Islet precursor cell (in vitro differentiated cells): Measurements from ENCODE around the gene FRY.
"Not testable (repeated sequence)": the region's sequence is repeated elsewhere in the genome, so short reads cannot be mapped to it uniquely, and the experiment has no call there.

Experiments used
- DNase-seq: peaks from one replicate; pipeline ENCODE4 v3.0.0-alpha.2; 2018

The FRY gene

DNA sequence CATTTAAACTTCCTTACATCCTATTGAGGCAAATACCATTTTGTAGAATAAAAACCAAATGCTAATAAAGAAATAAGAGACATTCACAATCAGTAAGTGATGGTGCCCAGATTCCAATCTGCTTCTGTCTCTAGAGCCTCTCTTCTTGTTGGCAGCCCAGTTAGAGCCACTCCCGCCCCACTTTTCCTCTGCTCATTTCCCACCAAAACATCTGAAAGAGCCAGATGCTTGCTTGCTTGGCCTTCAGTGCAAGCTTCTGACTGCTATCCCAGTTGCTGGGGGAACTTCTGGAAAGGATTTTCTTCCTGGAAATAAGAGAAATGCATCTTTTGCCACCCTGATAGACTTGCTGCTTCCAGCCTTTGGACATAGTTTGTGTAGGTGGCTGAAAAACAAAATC, 12.9 kb downstream of the FRY start:
- DNase-seq: no peak

GRCh38 chr13:32045537-32045936, 14.0 kb downstream of the FRY start:
- no peak for DNase-seq

GRCh38 chr13:32045982-32046785, 14.6 kb downstream of the FRY start:
- no peak for DNase-seq

DNA sequence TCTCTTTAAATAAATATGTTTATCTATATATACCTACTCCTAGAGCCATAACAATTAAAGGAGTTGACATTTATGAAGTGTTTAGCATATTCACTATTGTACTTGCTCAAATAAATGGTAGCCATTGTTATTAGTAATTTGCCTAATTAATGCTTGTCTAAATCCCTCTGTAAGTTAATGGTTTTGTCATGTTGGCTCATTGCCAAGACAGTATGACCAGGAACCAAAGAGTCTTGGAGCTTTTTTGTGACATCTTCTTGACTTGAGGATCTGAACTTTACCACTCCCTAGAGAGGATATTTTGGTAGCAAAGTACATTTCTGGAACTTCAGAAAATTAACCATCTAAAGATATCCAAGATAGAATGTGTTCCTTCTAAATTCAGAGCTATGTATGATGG, 15.5 kb downstream of the FRY start:
- DNase-seq: no peak

GRCh38 chr13:32047793-32048192, 16.2 kb downstream of the FRY start:
- no peak for DNase-seq

GRCh38 chr13:32048816-32049215, 17.2 kb downstream of the FRY start:
- no peak for DNase-seq

GRCh38 chr13:32051156-32051555, 19.6 kb downstream of the FRY start:
- DNase-seq: no peak

DNA sequence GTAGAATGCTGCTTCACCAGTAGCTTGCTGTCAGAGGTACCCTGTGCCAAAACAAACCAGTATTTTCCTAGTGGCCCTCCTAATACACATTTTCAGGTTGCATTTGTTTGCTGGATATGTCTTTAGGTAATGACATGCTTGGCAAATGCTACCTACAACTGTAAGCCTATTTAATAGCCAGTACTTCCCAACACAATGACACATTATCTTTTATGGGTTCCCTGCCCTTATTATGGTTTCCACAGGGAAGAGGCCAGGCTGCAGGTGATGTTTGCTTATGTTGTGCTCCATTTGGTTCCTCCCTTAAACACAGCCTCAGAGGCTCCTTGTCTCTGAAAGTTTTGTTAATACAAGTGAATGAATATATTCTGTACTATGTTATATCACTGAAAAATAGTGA, 24.7 kb downstream of the FRY start:
- no peak for DNase-seq

GRCh38 chr13:32057325-32057724, 25.8 kb downstream of the FRY start:
- not testable (repeated sequence) for DNase-seq

DNA sequence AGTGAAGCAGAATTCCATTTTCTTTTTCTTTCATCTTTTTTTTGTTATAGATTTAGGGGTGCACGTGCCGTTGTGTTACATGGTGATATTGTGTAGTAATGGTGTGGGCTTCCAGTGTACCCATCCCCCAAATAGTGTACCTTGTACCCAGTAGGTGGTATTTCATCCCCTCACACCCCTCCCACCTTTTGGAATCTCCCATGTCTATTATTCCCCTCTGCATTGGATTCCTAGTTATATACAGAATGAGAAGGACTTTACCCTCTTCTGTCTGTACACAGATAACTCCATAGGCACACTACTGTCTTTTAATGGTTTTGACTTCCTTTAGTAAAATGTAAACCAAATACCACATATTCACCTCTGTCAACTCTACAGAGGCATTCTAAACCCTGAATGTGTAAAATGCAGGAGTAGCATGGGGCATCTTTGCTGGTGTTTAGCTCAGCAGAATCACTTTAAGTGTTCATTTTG, 28.0 kb downstream of the FRY start:
- no peak for DNase-seq

- no peak for DNase-seq
Observed at GRCh38 chr13:32060401-32060878, 28.9 kb downstream of the FRY start.

GRCh38 chr13:32063619-32064233, 32.2 kb downstream of the FRY start:
- no peak for DNase-seq

DNA sequence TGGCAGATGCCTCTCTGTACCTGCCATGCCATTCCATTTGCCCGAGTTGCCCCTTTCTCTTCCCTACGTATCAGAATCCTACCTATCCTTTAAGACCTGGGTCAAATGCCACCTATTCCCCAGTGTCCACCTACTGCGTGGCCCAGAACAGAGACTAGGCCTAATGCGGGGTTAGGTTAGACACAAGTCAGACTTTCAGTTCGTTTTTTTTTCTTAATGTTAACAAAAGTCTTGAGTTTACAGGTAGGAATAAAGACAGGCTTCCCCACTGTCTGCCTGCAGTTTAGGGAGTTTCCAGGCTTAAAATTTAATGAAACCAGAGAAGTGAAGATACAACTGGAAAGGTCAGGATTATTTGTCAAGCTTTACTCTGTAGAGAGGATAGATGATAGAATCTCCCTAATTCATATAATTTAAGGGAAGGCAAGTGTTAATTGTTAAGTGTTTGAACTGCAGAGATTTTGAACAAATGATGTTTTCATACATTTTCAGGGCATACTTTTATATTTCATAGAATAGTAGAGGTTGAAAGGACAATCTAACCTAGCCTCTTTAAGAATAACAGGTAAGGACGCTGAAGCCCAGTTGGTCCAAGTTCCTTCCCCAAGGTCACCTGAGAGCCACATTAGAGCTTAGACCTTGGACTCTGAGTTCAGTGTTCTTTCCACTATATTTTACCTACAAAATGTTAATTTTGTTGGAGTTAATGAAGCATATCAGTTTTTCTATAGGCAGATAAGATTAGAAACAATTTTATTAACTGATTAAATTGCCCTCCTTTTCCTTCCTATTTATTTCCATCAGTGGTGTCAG, 35.8 kb downstream of the FRY start:
- DNase-seq: no peak

DNA sequence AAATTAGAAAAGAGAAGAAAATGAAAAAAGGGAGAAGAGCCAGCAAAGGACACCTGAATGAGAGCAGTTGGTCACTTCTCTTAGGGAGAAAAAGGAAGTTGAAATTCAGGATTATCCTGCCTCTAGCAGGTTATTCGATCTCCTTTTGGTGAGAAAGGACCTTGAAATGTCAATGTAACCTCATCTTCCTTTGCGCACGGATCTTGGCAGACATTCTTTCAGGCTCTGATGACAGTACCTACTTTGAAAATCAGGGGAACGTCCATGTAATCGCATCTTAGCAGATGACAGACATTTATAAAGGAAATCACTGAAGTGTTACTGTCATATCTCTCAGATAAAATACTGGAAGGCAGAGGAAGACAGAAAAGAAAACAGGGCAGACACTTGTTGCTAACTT, 36.7 kb downstream of the FRY start:
- DNase-seq: no peak

GRCh38 chr13:32073180-32073864, 41.7 kb downstream of the FRY start:
- DNase-seq: no peak

- no peak for DNase-seq
Observed at GRCh38 chr13:32075170-32075851, 43.7 kb downstream of the FRY start.

- no peak for DNase-seq
Observed at GRCh38 chr13:32079587-32079986, 48.0 kb downstream of the FRY start.

GRCh38 chr13:32080328-32080744, 48.8 kb downstream of the FRY start:
- no peak for DNase-seq

GRCh38 chr13:32081591-32081990, 50.0 kb downstream of the FRY start:
- no peak for DNase-seq

DNA sequence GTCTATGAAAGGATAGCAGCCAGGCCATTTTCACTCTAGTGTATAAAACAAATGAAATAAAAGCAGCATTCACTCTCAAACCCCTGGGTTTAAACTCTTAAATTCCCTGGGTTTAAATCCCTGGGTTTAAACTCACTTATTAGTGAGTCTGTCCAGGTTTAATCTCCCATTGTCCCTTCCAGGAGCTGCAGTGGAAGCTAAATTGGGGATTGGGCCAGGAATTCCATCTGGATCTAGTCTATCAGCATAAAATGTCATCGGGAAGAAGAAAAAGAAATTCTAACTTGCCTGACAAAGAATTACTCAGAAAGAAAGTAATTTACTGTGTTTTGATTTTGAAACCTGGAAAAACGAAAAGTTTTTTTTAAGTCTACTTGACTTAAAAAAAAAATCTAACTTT, 54.8 kb downstream of the FRY start:
- no peak for DNase-seq

- DNase-seq: peak; percentile 72
Observed at GRCh38 chr13:32086791-32087441, 55.3 kb downstream of the FRY start.
